NCI-H1930 (cell line): ENCODE data around the gene NPFFR1.
"Not testable (repeated sequence)": the region's sequence is repeated elsewhere in the genome, so short reads cannot be mapped to it uniquely, and the experiment has no call there.

Experiments used
- DNase-seq, 2 experiments: peaks; one replicate each; lab custom pipeline; 2025; lab: John Stamatoyannopoulos, UW

The NPFFR1 gene

GRCh38 chr10:70285476-70285831 is 1.6 kb upstream of the NPFFR1 start:
- DNase-seq = no peak

DNA sequence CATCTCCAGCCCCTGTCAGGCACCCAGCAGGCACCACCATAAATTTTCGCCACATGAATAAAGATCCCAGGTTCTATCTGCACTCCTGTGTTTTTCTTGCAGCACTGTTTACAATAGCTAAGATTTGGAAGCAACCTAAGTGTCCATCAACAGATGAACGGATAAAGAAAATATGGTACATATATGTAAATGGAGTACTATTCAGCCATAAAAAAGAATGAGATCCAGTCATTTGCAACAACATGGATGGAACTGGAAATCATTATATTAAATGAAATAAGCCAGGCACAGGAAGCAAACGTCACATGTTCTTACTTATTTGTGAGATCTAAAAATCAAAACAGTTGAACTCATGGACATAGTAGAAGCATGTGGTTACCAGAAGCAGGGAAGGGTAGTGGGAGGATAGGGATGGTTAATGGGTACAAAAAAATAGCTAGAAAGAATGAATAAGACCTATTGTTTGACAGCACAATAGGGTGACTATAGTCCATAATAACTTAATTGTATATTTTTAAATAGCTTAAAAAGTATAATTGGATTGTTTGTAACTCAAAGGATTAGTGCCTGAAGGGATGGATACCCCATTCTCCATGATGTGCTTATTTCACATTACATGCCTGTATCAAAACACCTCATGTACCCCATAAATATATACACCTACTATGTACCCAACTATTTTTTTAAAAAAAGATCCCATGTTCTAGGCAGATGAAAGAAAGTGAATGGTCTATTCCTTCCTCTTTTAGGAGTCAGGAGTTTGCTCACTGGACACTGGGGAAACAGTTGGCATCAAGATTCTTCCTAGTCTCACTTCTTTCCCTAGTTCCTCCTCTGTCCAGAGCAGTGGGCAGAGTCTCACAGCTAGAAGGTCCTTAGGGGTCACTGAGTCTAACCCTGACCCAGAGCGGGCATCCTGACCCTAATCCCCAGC is 1.0 kb upstream of the NPFFR1 start:
- DNase-seq = no peak

GRCh38 chr10:70283071-70283444 is 746 bp downstream of the NPFFR1 start:
- DNase-seq = no peak

GRCh38 chr10:70281609-70282008 is 2.2 kb downstream of the NPFFR1 start:
- no peak for DNase-seq

DNA sequence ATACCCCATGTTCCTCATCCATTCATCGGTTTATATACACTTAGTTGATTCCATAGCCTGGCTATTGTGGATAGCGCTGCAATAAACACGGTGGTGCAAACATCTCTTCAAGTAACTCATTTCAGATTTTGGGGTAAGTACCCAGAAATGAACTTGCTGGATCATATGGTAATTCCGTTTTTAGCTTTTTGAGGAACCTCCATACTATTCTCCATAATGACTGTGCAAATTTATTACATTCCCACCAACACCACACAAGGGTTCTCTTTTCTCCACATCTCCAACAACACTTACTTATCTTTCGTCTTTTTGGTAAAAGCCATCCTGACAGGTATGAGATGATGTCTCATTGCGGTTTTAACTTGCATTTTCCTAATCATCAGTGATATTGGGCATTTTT is 3.7 kb downstream of the NPFFR1 start:
- DNase-seq = no peak

- DNase-seq = no peak
Observed at GRCh38 chr10:70277396-70278030, 6.3 kb downstream of the NPFFR1 start.

DNA sequence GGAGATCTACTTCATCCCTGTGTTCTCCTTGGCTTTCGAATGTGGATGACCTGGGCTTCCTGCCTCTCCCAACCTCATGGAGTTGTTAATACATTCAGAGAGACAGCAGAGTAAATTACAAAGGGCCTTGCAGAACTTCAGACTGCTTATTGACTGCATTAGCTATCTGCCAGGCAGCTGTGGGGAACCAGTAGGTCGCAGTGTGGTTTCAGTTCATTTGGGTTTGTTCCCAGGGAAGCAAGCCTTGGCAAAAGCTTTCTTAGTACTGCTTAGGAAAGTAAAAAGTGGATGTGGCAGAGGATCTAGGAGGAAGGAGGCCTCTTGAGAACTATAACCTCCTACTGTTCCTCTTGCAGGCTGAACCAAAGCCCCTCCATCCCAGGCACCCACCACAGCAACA is 9.2 kb downstream of the NPFFR1 start:
- DNase-seq = no peak

DNA sequence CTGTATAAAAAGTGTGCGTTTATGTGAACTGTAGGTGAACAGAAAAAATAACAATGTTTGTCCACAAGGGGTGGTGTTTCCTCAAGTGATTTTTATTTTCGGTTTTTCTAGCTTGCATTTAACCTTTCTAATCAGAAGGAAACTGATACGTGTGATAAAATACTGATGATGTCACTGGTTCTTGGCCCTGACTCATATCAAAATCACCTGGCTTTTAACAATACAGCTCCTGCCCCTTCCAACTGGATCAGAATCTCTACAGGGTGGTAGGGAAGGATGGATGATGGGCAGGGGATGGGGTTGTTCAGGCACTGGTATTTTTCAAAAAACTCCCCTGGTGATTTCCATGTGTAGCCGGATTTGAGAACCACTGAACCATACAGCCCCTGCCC is 10.9 kb downstream of the NPFFR1 start:
- no peak for DNase-seq

- no peak for DNase-seq
Observed at GRCh38 chr10:70271996-70272924, 11.5 kb downstream of the NPFFR1 start.

GRCh38 chr10:70270952-70271351 is 12.9 kb downstream of the NPFFR1 start:
- no peak for DNase-seq

GRCh38 chr10:70269741-70270140 is 14.1 kb downstream of the NPFFR1 start:
- no peak for DNase-seq

DNA sequence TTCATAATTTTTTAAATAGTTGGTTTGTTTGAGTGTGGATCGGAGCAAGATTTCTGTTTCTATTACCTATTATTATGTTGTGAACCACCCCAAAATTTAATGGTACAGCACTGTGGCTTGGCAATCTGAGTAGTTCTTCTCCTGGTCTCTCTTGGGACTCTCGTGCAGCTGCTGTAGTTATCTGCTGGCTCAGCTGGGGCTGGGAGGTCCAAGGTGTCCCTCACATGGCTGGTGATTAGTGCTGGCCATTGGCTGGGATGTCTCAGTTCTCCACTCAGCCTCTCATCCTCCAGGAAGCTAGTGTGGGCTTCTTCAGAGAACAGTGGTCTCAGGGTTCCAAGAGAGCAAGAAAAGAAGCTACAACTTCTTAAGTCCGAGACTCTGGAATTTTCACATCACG is 15.4 kb downstream of the NPFFR1 start:
- DNase-seq = no peak

DNA sequence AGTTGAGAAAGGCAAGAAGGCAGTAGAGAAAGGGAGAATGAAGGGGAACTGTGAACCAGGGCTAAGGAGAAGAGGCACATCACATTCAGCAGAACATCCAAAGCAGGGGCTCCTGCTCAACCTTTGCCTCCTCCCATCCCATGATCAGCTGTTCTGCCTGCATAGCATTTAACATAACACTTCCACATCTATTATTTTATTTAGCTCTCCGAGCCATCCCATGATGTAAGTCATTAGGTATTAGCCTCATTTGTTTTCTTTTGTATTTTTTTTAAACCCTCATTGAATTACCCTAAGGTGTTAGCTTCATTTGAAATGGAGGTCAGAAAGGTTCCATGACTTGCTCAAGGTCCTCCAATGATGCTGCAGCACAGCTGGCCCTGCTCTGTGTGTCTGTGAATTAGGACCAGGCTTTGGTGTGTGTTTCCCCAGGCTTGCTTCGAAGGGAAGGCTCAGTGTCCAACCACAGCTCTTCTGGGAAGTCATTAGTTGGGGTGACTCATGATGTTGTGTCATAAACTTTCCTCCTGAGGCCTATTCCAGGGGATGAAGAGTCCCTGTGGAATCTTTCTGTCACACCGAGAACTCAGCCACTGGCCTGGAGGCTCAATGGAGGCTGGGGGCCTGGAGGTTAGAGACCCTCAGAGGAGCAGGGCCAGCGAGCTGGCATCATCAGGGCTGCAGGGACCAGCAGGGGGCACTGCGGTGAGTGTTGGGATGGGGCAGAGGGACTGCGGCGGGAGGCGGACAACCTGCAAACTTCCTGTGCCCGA is 16.5 kb downstream of the NPFFR1 start:
- no peak for DNase-seq

DNA sequence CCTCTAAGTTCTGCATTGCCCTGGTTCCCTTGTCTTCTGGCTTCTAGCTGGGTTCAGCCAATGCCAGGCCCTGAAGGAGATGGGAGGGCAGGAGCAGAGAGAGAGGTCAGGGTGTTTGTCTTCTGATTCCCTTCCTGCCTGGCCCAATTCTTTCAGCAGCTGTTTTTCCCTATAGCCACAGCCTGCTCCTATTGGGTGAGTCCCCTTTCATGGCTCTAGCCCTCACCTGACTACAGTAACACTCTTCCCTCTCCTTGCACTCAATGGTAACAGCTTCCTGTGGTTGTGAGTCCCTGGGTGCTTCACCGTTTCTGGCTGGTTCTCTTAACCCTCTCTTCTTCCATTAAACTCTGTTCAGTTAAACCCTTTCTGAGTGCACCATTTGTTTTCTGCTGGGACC is 17.1 kb downstream of the NPFFR1 start:
- no peak for DNase-seq

DNA sequence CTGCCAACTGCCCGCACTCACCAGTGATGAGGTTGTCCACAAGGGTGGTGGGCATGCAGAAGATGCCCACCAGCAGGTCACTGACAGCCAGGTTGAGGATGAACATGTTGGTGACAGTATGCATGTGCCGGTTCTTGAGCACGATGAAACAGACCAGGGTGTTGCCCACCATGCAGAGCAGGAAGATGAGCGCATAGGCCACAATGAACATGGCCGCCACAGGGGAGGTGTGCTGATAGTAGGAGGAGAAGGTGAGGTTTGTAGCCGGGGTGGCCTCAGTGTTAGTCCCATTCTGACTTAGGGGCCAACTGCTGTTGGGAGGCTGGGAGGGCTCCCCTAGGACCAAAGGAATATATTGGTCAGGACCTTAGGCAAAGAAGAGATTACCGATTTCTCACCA is 17.7 kb downstream of the NPFFR1 start:
- DNase-seq = no peak

- peak in 1 of 2 experiments; percentile 13 for DNase-seq
Observed at GRCh38 chr10:70265032-70265689, 18.6 kb downstream of the NPFFR1 start.

DNA sequence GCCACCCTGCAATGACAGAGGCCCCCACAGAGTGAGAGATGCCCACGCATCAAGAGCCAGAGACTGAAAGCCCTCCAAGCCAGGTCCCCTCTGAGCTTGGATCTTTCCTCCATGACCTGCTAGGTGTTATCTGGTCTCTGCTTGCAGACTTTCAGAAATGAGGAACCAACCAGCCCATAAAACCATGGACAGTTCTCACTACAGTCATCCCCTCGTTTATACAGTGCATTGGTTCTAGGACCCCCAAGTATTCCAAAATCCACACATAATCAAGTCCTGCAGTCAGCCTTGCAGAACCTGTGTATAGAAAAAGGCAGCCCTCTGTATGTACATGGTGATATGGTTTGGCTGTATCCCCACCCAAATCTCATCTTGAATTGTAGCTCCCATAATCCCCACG is 23.1 kb downstream of the NPFFR1 start:
- DNase-seq = no peak

- DNase-seq = no peak
Observed at GRCh38 chr10:70260259-70260658, 23.5 kb downstream of the NPFFR1 start.

GRCh38 chr10:70258216-70258615 is 25.6 kb downstream of the NPFFR1 start:
- no peak for DNase-seq

DNA sequence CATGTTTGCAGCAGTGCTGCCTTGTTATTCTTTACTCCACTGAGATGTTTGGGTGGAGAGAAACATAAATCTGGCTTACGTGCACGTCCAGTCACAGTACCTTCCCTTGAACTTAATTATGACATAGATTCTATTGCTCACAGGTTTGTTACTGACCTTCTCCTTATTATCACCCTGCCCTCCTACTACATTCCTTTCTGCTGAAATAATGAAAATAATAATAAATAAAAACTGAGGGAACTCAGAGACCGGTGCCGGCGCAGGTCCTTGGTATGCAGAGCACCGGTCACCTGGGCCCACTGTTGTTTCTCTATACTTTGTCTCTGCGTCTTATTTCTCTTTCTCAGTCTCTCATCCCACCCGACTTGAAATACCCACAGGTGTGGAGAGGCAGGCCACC is 26.0 kb downstream of the NPFFR1 start:
- not testable (repeated sequence) for DNase-seq

GRCh38 chr10:70256463-70256862 is 27.3 kb downstream of the NPFFR1 start:
- no peak for DNase-seq
